Activated naive CD8-positive, alpha-beta T cell treated with anti-CD3 and anti-CD28 coated beads, Interleukin-2, amount 50 U/mL, for 24 hours (primary cell): ENCODE results near the gene CACNA1C.

Experiments
- ATAC-seq: fragments of 150-1000 bp; cut with Tn5 transposase; one replicate; pipeline ENCODE4 v1.10.0; 2021
- DNase-seq: peaks from one replicate; pipeline ENCODE4 v3.0.0; 2021
- H3K27ac Mint-ChIP-seq: one replicate; pipeline ENCODE4 v1.8.0; 2021; ENCODE audit warnings: mild to moderate bottlenecking, mixed read lengths
- H3K27me3 Mint-ChIP-seq: one replicate; pipeline ENCODE4 v1.8.0; 2021; ENCODE audit warnings: mixed read lengths
- H3K36me3 Mint-ChIP-seq: one replicate; pipeline ENCODE4 v1.8.0; 2021; ENCODE audit warnings: low read depth, mixed read lengths
- H3K4me1 Mint-ChIP-seq: one replicate; pipeline ENCODE4 v1.8.0; 2021; ENCODE audit warnings: mixed read lengths
- H3K4me3 Mint-ChIP-seq: one replicate; pipeline ENCODE4 v1.8.0; 2021; ENCODE audit warnings: mild to moderate bottlenecking, moderate library complexity, mixed read lengths
- H3K9me3 Mint-ChIP-seq: one replicate; pipeline ENCODE4 v1.8.0; 2021; ENCODE audit warnings: mixed read lengths

Gene CACNA1C

DNA sequence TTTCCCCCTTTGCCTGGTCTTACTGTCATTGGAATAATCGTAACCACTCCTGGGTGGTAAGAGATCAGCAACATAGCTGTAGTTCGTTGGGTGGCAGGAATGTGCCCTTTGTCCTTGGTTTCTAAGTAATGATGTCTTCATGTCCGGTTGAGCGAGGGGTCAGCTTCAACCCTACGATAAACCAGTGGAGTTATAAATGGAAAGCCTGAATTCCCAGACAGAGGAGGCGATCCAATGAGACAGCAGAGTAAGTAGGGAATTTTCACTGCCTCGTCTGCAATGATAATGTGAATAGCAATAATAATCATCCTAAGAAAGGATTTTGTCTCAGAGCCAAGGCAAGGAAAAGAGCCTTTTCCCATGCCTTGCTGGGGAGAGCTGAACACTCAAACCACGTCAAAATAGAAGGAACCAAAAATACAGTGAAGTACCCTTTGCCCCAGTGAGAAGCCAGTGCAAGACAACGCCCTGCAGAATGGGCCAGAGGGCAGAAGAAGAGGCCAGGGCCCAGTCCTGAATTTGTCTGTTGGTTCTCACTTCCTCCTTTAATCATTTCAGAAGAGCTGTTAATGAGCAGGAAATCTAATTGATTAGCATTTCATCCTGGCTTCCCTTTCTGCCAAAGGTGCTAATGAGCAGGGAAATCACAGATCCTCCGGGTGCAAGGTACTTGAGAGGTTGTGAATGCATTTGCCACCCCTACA, 330.7 kb downstream of the CACNA1C start:
- no peak overlapping the region for H3K4me3 Mint-ChIP-seq
- H3K27ac Mint-ChIP-seq: no peak overlapping the region
- no peaks in the 10 kb centered on the region for H3K9me3 Mint-ChIP-seq
- H3K36me3 Mint-ChIP-seq: no peaks in the 10 kb centered on the region
- no peak for DNase-seq
- ATAC-seq: no peak
- H3K27me3 Mint-ChIP-seq: no peaks in the 10 kb centered on the region
- peaks cover 5% of the 10 kb centered on the region for H3K4me1 Mint-ChIP-seq

DNA sequence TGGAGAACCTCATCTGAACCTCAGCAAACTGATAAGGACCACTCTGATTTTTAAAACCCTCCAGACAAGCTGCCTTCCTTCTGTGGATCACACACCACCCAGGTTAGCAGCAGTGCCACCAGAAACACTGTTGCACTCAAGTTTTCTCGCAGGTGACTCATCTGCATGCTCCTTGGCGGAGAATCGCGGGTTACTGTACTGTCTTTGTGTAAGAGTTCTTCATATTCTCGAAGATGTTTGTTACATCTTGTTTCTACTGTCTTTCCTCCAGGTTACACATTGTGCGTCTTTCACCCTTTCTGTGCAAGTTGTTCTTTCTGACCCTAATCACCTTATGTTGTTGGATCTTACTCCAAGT, 331.2 kb downstream of the CACNA1C start:
- ATAC-seq (no peak), DNase-seq (no peak)
- no peaks in the 10 kb centered on the region for H3K9me3 Mint-ChIP-seq
- H3K27ac Mint-ChIP-seq: no peak overlapping the region
- H3K27me3 Mint-ChIP-seq: no peaks in the 10 kb centered on the region
- H3K36me3 Mint-ChIP-seq: no peaks in the 10 kb centered on the region
- no peak overlapping the region for H3K4me3 Mint-ChIP-seq
- H3K4me1 Mint-ChIP-seq: peaks cover 2% of the 10 kb centered on the region

DNA sequence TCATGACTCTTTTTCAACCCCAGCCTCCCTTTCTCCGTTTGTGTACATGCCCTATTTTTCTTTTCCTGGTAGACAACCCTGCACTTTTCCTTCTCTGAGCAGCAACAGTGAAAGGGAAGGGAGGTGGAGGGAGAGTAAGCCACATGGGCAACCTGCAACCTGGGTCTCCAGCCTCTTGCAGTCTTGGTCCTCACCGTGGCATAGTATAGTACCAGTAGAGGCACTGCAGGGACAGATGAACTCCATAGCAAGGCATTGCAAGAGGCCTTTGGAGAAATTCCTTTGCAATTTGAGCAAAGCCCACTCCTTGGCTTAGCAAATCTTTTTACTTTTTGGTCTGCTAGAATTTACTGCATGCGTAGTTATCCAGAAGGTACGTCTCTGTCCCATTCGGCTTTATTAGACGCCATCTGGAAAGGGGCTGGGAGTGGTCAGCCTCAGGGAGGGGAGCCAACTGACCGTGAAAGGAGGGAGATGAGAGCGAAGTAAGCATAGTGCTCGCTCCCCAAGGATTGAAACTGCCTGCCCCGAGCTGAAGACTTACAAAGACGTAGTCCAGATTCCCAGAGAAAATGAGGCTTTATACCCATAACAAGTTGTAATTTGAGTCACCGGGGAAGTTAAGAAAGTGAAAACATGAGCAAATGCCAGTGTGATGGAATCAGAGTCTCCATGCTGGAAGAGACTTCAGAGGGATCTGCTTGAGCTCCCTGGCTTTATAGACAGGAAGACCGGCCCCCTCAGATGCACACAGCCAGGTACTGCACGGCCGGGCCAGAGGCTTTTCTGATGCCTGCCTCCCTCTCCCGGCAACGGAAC, 332.0 kb downstream of the CACNA1C start:
- ATAC-seq (no peak), DNase-seq (no peak)
- Mint-ChIP-seq H3K27ac (no peak overlapping the region), H3K9me3 (no peaks in the 10 kb centered on the region), H3K27me3 (peaks cover 3% of the 10 kb centered on the region), H3K4me3 (no peak overlapping the region), H3K36me3 (no peaks in the 10 kb centered on the region), H3K4me1 (no peaks in the 10 kb centered on the region)

DNA sequence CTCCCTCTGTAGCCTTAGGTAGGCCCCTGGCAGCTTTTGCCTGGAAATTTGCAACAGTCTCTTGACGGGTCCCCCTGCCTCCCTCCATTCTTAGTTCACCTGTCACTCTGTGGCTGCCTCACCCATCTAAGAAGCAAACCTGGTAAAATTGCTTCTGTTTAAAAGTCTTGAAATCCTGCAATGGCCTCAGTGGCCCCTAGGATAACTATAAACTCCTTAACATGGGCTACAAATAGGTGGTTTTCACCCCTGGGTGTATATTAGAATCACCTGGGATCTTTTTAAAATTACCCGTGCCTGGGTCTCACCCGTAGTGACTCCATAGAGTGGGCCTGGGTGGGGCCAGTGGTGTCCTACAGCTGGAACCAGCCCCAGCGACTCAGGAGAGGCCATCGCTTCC, 332.7 kb downstream of the CACNA1C start:
- Mint-ChIP-seq H3K4me3 (no peak overlapping the region), H3K9me3 (no peaks in the 10 kb centered on the region), H3K27ac (no peak overlapping the region), H3K4me1 (no peaks in the 10 kb centered on the region), H3K36me3 (no peaks in the 10 kb centered on the region), H3K27me3 (peaks cover 4% of the 10 kb centered on the region)
- DNase-seq (no peak), ATAC-seq (no peak)

DNA sequence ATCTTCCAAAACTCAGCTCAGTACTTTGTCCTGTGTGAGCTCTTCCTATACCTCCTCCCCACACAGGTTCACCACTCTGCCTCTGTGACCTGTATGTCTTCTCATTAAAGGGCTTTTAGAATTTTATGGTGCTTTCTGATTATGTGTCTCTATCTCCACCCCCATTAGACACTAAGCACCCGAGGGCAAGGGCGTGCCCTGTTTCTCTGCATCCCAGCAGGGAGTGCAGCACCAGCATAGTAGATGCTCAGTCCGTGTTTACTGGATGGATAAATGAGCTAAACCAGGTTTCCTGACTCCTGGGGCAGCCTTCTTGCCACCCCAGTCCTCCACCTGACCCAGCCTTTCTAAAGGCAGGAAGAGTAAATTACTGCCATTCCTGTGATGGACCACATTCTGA, 333.8 kb downstream of the CACNA1C start:
- no peak for DNase-seq
- Mint-ChIP-seq H3K9me3 (no peaks in the 10 kb centered on the region), H3K4me1 (no peaks in the 10 kb centered on the region), H3K36me3 (no peaks in the 10 kb centered on the region), H3K27ac (no peak overlapping the region), H3K4me3 (no peak overlapping the region), H3K27me3 (peaks cover 4% of the 10 kb centered on the region)
- ATAC-seq: no peak

DNA sequence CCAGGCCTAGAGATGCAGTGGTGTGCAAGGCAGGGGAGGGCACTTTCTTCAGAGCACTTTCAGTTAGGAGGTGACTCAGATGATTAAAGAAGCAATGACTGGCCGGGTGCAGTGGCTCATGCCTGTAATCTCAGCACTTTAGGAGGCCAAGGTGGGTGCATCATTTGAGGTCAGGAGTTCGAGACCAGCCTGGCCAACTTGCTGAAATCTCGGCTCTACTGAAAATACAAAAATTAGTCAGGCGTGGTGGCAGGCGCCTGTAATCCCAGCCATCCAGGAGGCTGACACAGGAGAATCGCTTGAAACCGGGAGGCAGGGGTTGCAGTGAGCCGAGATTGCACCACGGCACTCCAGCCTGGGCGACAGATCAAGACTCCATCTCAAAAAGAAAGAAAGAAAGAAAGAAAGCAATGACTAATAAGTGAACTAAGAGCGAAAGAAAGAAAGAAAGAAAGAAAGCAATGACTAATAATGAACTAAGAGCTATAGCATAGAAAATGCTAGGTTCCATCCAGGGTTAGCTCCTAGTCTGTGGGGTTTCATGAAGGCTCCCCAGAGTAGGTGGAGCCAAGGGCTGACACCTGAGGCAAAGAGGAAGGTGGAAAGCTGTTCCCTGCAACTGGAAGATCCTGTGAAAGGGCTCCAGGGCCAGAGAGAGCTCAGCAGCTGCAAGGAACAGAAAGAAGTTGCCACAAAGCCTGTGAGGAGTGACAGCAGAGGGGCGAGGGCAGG, 334.5 kb downstream of the CACNA1C start:
- H3K36me3 Mint-ChIP-seq: no peaks in the 10 kb centered on the region
- H3K4me3 Mint-ChIP-seq: no peak overlapping the region
- H3K4me1 Mint-ChIP-seq: no peaks in the 10 kb centered on the region
- H3K27me3 Mint-ChIP-seq: peaks cover 4% of the 10 kb centered on the region
- H3K9me3 Mint-ChIP-seq: no peaks in the 10 kb centered on the region
- no peak overlapping the region for H3K27ac Mint-ChIP-seq
- no peak for DNase-seq
- ATAC-seq: peak; percentile 53

DNA sequence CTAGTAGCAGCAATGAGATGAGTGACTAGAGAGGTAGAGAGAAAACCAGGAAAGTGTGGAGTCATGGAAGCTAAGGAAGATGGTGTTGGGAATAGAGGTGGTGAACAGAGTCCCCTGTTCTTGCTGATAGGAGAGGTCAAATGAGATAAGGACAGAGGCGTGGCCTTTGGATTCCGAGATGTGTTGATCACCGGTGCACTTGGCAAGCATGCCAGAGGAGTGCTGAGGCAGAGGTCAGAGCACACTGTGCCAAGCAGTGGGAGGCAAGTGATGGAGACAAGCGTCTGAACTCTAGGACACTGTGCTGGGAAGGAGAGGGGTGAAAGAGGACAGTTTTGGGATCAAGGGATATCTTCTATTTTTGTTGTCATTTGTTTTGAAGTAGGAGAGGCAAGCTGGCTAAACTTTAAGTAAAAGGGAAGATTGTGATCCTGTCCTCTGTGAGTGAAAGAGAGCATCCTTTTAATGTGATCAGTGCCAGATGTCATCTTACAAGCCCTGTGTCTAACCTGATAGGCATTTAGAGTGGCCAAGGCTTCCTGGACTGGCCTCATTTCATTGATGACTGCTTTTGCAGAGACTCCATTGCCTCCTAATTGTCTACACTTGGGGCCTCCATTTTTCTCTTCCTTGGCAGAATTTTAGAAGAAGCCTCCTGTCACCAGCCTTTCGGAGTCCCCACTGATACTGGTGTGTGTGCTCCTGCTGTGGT, 336.4 kb downstream of the CACNA1C start:
- Mint-ChIP-seq H3K4me1 (no peaks in the 10 kb centered on the region), H3K27ac (no peak overlapping the region), H3K4me3 (no peak overlapping the region), H3K36me3 (no peaks in the 10 kb centered on the region), H3K9me3 (no peaks in the 10 kb centered on the region), H3K27me3 (peaks cover 4% of the 10 kb centered on the region)
- ATAC-seq (no peak), DNase-seq (no peak)

DNA sequence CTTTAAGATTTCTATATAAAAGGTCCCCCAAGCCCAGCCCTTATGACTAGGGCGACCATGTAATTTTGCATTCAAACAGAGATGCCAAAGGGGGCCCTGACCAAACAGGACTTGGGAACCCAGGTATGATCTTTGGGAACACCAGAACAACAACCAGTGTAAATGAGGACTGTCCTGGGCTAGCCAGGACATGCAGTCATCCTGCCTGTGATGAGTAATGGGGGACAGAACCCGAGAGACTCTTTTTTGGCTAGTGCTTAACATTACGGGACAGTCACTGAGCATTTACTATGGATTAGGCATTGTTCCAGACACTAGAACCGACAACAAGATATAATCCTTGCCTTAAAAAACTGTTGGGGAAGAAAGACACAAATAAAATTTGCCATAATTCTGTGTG, 337.3 kb downstream of the CACNA1C start:
- H3K27ac Mint-ChIP-seq: no peak overlapping the region
- H3K4me3 Mint-ChIP-seq: no peak overlapping the region
- no peaks in the 10 kb centered on the region for H3K36me3 Mint-ChIP-seq
- no peaks in the 10 kb centered on the region for H3K4me1 Mint-ChIP-seq
- no peaks in the 10 kb centered on the region for H3K9me3 Mint-ChIP-seq
- H3K27me3 Mint-ChIP-seq: peaks cover 4% of the 10 kb centered on the region
- no peak for ATAC-seq
- DNase-seq: no peak

DNA sequence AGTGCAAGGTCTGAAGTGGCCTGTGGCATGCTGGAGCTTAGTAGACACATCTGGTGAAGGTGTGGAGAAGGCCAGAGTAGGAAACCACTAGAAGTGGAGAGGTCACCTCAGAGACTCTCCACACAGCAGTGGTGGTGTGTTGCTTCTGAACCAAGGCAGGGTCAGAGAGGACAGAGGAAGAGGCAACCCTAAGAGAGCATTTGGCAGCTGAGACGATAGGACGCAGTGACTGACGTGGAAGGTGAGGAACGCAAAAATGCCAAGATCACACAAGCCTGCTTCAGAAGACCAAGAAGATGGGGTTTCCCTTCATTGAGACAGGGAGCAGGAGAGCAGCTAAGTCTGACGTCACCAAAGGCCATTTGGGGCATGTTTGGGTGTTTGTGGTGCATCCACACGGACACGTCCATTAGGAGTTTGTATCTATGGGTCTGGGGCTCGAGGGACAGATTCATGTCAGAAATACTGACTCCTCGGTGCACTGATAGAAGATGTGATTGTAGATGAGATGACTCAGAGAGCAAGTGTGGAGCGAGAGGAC, 338.1 kb downstream of the CACNA1C start:
- Mint-ChIP-seq H3K36me3 (no peaks in the 10 kb centered on the region), H3K27me3 (peaks cover 4% of the 10 kb centered on the region), H3K4me3 (no peak overlapping the region), H3K27ac (no peak overlapping the region), H3K4me1 (no peaks in the 10 kb centered on the region), H3K9me3 (no peaks in the 10 kb centered on the region)
- DNase-seq (no peak), ATAC-seq (no peak)

DNA sequence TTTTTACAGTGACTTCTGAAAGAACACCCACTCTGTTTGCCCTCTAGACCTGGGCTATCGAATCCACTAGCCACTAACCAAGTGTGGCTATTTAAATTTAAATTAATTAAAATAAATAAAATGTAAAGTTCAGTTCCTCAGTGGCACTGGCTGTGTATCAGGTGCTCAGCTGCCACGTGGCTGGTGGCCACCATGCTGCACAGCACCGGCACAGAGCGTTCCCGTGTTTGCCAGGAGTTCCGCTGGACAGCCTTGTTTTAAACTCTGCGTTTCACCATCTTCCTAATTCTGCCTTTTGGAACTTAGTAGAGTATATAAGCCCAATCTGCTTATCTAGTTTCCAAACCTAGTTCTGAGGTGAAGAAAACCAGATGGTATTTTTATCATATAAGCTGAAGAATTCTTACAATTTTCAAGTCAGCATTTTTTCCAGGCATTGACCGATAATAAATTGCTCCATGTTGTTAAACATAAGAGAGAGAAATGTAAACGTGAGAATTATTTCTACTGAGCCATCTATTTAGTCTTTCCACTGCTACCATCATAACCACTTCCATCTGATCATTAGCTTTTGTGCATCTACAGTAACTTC, 339.0 kb downstream of the CACNA1C start:
- Mint-ChIP-seq H3K36me3 (no peaks in the 10 kb centered on the region), H3K27me3 (peaks cover 4% of the 10 kb centered on the region), H3K9me3 (no peaks in the 10 kb centered on the region), H3K4me3 (no peak overlapping the region), H3K27ac (no peak overlapping the region), H3K4me1 (no peaks in the 10 kb centered on the region)
- ATAC-seq (no peak), DNase-seq (no peak)

DNA sequence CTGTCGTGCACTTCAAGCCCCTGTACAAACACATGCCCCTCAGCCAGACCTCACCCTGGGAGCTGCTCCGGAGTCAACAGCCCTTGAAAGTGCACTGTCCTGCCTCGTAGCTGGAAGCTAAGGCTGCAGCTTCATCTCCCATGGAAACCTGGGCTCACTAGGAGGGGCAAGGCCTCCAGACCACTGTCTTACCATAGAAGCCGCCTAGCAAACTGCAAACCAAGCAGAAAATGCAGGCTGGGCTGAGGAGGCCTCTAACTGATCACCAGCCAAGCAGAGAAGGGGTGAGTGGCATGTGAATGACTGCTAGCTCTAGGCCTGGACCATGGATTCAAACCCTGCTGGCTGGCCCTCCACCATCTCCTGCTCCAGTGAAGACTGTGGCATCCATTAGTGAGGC, 340.2 kb downstream of the CACNA1C start:
- H3K27me3 Mint-ChIP-seq: peaks cover 4% of the 10 kb centered on the region
- no peak for DNase-seq
- no peak overlapping the region for H3K4me3 Mint-ChIP-seq
- no peaks in the 10 kb centered on the region for H3K36me3 Mint-ChIP-seq
- no peaks in the 10 kb centered on the region for H3K9me3 Mint-ChIP-seq
- no peaks in the 10 kb centered on the region for H3K4me1 Mint-ChIP-seq
- no peak for ATAC-seq
- no peak overlapping the region for H3K27ac Mint-ChIP-seq

DNA sequence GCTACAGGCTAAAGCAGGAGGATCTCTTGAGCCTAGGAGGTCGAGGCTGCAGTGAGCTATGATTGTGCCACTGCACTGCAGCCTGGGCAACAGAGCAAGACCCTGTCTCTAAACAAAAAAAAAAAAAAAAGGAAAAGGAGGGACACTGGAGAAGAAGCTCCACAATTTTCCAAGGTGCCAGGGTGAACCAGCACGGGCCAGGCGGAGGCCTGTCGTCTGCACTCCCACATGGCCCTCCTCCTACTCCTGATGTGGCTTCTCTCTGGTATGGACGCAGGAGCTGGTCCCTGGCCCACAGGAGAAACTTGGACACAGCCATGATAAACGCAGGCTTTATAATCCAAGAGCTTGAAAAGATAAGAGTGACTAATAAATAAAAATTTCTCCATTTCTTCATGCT, 341.2 kb downstream of the CACNA1C start:
- no peak for ATAC-seq
- Mint-ChIP-seq H3K36me3 (no peaks in the 10 kb centered on the region), H3K4me1 (no peaks in the 10 kb centered on the region), H3K9me3 (no peaks in the 10 kb centered on the region), H3K27me3 (peaks cover 4% of the 10 kb centered on the region), H3K4me3 (no peak overlapping the region), H3K27ac (no peak overlapping the region)
- DNase-seq: no peak

DNA sequence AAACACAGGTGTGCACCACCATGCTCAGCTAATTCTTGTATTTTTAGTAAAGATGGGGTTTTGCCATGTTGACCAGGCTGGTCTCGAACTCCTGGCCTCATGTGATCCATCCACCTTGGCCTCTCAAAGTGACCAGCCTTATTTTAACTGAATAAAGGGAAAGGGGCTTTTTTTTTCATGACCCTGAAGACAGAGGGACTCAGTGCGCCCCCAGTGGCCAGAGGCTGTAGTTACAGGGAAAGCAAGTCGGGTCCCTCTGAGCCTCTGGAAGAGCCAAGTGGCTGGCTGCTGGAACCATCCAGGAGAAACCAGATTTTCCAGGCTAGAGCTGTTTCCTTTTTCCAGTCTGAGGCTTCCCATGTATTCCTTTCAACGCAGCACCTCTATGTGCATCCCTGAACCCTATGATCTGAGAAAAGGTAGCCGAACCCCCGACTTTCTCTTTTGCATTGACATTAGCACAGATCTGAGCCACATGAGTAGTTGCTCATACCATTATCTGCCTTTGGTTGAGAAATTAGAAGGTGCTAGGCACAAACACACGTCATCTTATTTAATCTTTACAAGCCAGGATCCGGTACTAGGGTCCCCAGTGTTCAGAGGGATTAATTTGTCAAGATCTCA, 342.7 kb downstream of the CACNA1C start:
- no peak overlapping the region for H3K27ac Mint-ChIP-seq
- DNase-seq: peak; percentile 53
- no peaks in the 10 kb centered on the region for H3K4me1 Mint-ChIP-seq
- no peak overlapping the region for H3K4me3 Mint-ChIP-seq
- H3K9me3 Mint-ChIP-seq: no peaks in the 10 kb centered on the region
- no peaks in the 10 kb centered on the region for H3K27me3 Mint-ChIP-seq
- H3K36me3 Mint-ChIP-seq: no peaks in the 10 kb centered on the region
- peak; percentile 37 for ATAC-seq

DNA sequence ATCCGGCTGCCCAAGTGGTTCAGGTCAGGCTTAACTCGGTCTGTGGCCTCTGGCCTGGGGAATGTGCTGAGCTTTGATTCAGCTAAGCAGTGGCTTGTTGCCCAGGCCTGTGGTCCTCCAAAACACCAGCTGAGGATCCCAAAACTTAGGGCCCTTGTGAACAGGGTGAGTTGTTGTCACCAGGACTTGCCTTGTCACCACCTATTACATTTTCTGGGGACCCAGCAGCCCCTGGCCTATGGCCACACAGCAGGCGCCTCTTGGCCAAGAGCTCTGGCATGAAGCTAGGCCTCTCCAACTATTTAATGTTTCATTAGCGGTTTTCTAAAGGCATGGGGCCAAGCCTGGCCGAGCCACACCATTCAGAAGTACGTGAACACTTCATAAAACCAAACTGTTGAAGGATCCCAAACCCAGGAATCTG, 343.7 kb downstream of the CACNA1C start:
- H3K36me3 Mint-ChIP-seq: no peaks in the 10 kb centered on the region
- no peak overlapping the region for H3K4me3 Mint-ChIP-seq
- H3K27me3 Mint-ChIP-seq: no peaks in the 10 kb centered on the region
- H3K4me1 Mint-ChIP-seq: no peaks in the 10 kb centered on the region
- DNase-seq: no peak
- no peak overlapping the region for H3K27ac Mint-ChIP-seq
- no peak for ATAC-seq
- no peaks in the 10 kb centered on the region for H3K9me3 Mint-ChIP-seq
